Fibroblast of skin of scalp (primary cell): ENCODE results near the gene GFY.

Experiments used
- DNase-seq: peaks from one replicate; pipeline ENCODE4 v3.0.0-alpha.2; 2013

Gene GFY

DNA sequence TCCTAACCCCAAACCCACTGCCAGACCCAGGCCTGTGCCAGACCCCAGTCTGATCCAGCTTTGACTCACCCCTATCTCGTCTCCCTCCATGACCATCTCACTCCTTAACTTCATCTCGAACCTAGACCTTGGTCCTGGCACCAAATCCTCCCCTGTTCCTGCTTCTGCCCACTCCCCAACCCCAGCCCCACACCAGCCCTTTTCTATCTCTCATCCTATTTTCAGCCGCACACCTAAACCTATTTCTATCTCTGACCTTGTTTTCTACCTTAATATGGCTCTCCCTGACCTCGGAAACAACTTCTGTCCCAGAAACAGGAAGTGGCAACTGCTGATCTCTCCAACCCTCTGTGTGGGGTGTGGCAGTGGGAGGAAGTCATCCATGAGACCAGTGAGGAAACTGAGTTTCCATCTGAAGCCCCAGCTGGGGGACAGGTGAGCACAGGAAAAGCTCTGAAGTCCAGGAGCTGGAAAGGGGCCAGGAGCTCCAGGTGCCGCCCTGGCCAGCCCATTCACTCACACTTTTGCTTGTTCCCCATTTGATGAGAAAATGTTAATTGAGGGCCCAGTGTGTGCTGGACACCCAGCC lies 15.7 kb upstream of the GFY start:
- no peak for DNase-seq

DNA sequence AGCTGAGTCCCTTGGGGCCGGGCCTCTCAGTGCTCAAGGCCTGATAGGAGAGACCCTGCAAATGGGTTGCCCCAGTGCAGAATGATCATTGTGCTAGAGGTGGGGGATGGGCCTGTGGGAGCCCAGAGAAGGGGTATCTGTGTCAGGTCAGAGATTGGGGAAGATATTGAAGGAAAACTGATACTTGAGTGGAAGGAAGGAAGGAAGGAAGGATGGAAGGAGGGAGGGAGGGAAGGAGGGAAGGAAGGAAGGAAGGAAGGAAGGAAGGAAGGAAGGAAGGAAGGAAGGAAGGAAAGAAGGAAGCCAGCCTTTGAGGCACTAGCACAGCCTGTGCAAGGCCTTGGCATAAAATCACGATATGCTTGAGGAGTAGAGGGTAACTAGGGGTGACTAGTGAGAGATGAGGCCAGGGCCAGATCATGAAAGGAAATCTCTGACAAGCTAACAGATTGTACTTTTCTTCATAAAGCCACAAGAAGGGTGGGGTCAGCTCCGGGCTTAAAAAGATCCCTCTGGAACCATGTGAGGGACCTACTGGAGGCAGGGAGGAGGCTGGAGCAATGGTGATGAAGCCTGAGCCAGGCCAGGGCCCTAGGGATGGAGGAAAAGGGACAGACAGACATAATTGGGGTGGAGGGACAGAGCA lies 13.4 kb upstream of the GFY start:
- DNase-seq: no peak

DNA sequence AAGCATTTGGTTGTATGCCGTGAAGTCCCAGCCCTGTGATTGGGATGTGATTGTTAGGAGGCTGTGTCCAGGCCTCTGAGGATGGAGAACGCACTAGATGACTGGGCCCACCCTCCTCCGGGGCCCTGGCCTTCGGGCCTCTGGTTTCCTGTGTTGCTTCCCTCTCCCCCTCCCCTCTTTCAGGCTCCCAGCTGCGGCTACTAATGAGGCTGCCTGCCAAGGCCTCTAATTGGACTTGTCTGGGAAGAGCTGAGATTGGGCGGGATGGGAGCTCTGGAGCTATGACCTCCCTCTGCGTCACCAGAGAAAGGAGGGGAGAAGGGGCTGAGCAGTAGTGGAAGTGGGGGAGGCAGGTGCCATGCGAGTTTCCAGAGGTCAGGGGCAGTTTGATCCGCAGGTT lies 11.8 kb upstream of the GFY start:
- DNase-seq: peak; percentile 19

DNA sequence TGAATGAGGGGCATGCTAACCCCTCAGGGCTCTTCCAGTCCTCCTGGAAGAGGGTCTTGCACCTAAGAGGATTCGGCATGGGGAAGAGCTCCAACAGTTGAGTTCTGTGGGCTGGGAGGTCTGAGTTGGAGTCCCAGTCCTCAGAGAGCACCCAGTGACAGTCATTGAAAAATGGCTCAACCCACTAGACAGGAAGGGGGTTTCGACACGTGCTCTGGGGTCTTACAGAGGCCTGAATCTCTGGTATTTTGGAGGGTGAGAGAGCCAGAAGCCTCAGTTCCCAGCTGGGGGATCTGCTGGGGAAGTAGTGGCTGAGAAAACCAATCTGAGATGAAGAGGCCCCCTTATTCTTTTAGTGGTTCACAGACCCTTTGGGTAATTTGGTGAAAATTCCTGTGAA lies 10.9 kb upstream of the GFY start:
- no peak for DNase-seq

DNA sequence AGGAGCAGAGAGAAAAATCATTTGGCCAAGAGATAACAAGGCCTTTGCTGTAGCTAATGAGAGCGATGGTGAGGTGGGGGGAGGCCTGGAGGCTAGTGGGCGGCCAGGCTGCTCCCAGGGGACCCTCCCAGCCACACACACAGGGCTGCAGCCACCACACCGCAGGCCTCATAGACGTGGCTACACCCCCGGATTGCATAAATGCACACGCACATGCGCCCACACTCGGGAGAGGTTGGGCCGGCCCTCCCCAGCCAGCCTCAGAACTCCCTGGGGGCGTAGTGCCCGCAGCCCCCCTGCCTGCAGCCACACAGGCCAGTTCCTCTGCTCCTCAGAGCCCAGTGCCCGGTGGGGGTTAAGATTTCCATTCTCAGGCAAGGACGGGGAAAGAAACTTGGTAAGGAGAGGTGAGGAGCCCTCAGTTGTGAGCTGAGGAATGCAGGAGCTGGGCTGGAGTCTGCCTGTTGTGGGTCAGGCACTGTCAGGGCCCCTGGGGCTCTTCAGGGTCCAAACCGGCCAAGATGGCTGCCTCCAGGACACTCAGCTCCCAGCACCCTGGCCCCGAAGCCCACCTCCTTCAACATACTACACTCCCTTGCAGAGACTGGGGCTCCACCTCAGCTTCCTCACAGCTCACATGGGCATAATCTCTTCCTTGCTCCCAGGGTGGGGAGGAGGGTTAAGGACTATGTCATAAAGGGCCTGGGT lies 9.9 kb upstream of the GFY start:
- DNase-seq: peak; percentile 15

DNA sequence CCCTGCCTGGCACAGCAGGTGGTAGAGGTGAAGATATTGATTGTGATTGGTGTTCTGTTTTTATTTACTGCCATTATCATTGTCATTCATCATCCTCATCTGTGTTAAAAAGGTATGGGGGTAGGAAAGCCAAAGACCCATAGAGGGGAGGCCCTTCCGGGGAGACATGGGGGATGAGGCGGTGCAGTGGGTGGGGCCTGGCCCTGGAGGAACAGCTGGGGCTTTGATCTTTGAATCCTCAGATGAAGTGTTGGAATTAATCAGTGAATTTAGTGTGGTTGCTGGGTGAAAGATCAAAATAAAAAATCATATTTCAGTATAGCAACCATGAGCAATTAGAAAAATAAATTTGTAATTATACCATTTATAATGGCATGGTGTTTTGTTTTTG lies 9.4 kb upstream of the GFY start:
- DNase-seq: no peak

DNA sequence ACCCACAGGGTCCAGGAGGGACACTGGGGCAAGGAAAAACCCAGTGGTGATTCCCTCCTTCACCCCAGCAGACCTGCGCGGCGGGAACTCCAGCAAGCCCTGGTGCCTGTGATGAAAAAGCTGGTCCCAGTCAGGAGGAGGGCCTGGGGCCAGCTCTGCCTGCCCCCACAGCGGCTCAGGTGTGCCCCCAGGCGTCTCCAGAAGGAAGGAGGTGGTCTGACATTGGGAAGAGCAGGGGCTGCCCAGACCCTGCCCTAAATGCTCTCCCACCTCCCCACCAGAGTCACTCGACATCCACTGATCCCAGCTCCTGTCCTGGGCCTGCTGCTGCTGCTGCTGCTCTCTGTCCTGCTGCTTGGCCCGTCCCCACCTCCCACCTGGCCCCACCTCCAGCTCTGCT lies 8.1 kb upstream of the GFY start:
- DNase-seq: no peak

DNA sequence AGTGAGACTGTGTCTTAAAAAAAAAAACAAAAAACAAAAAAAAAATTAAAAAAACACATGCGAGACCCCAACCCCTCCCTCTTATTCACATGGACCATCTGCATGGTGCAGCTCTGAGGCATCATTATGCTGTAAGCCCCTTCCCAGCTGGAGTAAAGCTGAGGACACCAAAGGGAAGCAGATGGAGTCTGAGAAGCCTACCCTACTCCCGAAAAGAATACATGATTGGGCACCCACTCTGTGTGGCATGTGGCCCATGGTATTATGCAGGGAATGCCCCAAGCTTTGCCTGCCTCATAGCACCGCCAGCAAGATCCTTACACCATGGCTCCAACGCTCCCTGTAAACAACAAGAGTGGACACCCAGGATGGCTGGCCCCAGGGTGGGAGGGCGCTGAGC lies 6.7 kb upstream of the GFY start:
- no peak for DNase-seq

DNA sequence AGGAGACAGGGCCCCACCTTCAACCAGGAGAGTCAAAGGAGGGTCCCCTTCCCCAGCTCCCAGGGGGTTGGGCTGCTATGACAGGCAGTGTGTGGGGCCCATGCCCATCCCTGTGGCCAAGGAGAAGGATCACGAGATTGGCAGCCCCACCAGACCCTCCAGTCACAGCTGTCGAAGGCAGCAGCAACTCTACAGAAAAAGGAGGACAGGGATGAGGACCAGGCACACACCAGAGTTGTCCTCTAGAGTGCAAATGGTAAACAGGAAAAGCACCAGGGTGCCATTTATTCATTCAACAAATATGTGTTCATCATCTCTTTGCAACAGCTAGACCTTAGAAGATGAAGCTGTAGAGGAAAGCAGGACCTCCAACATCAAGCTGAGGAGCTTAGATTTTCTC lies 6.0 kb upstream of the GFY start:
- DNase-seq: no peak

DNA sequence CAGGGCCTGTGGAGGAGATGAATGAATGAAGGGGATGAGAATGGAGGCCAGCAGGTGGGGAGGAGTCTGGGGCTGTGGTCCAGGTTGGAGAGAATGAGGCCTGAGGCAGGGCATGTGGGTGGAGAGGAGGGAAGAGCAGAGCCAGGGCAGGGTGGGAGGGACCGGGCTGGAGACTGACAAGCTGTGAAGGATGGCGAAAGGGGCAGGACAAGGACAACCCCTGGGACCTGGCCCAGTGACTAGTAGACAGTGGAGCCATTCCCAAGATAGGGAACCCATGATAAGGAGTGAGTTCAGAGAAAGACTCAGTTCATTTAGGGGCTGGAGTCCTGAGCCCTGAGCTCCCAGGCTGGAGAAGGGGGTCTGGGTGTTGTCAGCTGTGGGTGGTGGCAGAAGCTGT lies 5.0 kb upstream of the GFY start:
- DNase-seq: no peak

DNA sequence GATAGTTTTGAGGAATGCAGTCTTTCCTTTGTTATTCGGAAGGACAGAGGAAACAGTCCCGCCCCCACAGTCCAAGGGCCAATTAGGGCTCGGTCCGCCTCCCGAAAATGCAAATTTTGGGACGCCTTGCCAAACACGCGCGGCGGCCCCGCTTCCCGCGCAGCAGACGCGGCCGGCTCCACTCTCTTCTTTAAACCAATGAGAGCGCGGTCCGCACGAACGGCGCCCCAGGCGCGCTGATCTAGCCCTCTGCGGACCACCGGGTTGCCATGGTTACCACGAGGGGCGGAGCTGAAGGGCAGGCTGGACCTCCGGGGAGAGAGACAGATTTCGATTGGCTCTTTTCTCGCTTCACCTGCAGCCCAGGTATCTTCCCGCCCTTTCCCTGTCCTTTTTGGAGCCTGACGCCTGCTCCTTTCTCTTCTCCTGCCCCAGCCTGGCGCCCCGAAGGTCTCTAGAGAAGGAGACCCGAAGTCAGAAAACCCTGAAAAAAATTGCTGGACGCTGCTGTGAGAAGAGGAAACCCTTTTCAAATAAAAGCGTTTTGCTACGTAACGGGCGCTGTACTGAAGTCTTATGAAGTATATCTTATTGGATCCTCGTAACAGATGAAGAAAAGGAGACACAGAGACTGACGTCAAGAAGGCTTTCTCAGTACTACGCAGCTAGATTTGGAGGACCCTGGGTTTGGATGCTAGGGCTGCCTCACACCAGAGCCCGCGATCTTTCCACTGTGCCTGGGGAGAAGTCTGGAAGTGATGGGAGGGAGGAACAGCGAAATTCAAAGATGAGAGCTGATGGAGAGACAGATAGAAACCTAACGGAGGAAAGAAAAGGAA lies 3.9 kb upstream of the GFY start:
- peak; percentile 54 for DNase-seq

DNA sequence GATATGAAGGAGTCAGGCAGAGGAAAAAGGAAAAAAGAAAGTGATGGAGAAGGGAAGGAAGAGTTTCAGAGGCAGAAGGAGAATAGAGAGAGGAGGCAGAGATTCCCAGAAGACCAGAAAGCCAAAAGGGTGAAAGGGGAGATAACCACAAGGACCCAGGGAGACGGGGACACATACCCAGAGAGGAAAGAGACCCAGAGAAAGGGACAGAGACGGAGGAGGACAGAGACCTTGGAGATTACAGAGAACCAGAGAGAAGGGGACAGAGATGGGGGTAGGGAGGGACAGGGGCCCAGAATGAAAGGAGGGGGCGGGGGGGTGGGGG lies 3.3 kb upstream of the GFY start:
- no peak for DNase-seq

DNA sequence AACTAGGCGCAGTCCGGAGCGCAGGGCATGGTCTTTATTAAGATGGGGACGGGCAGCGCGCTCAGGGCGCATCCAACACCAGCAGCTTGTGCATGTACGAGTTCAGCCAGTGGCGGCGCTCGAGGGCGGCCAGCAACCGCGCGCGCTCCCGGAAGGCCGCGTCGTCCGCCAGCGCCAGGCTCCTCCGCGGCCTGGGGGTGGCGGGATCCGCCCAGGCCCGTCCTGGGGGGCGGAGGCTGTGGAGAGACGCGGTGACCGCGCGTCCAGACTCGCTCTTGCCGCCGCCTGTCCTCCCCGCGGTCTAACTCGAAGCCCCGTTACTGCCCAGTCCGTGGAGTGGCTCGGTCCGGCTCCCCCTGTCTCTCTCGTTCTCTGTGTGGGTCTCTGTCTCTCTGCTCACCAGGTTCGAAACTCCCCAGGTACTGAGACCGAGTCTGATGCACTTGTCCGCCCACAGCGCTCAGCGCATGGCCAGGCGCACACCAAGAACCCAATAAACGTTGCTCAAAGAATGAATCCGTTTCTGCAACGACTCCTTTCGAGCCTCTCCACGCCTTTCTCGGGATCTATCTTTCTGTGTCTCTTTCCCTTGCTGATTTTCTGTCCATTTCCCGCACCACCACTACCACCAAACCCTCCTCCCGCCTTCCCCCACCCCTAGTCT lies 2.6 kb upstream of the GFY start:
- DNase-seq: peak; percentile 35

DNA sequence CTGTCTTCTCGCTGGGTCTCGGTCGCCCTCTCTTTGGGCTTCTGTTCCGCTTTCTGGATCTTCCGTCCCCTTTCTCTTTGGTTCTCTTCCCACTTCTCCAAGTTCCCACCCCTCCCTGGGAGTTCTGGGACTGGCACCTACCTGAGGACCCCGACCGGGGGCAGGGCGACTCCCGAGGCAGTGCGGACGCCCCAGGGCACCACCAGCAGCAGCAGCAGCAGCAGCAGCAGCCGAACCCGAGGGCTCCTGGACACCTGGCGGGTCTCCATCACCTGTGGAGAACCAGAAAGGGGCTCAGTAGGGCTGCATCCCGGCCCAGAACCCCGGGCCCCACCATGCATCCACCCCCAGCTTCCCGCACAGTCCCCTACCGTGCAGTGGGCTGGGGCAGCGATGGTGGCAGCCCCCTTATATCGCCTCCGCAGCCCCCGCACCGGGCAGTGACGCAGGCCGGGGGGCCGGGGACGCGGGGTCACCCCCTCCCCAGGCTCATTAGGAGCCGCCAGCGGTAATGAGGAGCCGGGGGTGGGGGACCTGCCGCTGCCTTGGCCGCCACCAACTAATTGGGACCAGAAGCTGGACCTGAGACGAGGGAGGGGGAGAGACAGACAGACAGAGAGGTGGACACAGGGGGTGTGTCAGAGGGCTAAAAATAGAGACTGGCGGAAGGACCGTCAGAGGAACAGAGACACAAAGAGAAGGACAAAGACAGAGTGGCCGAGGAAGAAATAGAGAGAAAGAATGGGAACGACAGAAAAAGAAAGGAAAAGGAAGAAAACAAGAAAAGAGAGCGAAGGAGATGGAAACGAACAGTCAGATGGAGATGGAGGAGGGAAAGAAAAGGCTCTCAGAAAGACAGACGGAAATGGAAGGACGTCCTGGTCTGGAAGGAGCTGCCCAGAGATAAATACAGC lies 1.9 kb upstream of the GFY start, which contains the start of gene PTH2:
Gene PTH2, minus strand, starts transcription at position 371 of the 914 bp plus-strand sequence. Its CDS starts 102 bp downstream, at position 269.
- DNase-seq: no peak

DNA sequence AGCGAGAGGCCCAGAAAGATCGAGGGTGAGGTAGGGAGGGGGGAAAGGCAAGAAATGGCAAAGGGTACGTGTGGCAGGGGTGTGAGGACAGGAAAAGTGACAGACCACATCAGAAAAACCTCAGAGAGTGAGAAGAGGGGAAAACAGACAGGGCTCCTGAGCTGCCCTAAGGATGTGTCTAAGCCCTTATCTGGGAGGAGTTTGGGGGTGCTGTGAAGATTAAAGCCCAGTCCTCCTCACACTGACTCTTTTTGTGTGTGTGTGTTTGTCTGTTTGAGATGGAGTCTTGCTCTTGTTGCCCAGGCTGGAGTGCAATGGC lies 1.2 kb upstream of the GFY start:
- DNase-seq: no peak

DNA sequence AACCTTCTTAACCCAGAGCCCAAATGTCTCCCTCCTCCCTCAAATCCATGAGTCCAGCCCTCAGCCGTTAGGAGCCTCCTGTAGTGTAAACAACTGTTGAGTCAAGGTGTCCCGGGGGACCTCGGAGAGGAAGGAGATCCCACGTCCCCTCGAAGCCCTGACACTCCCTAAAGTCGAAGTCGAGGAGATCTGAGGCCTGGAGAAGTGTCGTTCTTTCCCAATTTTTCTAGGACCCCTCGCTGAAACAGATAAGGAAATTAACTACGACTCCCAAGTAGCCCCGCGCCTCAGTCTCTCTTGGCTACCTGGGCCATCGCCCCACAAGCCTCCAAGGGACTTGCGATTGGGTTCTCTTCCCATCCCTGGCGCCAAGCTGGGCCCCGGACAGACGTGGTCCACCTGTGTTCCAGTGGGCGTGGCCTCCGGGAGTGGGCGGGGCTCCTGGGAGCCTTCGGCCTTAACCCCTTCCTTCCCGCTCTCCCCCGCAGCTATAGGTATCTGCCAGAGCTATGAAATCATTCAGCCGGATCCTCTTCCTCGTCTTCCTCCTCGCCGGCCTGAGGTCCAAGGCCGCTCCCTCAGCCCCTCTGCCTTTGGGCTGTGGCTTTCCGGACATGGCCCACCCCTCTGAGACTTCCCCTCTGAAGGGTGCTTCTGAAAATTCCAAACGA lies 869 bp downstream of the GFY start:
- no peak for DNase-seq

DNA sequence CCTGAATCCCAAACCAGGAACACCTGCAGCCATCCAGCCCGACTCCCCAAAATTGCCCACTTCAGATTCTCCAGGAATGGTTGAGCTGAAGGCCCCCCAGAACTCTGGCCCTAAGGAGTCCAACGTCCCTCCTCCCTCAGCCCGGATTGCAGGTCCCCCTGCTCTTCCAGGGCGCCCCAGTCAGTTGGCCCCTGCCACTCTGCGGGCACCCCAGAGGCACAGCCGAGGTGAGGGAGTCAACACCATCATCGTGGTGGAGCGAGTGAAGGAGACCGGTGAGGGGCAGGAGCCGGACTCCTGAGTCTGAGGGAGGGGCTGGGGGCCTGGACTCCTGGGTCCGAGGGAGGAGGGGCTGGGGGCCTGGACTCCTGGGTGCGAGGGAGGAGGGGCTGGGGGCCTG lies 2.2 kb downstream of the GFY start:
- DNase-seq: no peak

DNA sequence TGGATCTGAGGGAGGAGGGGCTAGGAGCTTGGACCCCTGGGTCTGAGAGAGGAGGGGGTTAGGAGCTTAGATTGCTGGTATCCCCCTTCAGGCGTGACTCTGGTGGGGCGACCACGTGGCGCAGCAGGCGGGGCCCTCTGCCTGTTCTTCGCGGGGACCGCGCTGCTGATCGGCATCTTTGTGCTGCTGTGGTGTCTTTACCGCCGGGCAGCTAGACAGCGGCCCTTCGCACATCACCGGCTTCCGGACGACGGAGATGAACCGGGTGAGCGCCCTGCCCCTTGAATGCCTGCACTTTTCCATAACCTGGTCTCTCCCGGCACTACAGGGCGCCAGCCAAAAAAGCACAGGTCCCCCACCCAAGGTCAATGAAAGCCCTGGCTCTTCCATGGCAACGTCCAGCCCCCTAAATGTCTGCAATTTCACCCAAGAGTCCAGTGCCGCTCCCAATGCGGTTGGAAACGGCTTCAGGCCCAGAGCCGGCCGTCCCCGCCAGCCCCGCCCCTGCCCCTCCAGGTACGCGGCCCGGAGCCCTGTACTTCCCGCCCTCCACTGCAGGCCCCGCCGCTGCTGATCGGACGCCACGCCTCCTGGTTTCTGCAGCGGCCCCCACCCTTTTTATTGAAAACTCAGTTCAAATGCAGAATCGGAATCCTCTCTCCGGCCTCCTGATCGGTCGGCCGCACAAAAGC lies 2.8 kb downstream of the GFY start:
- no peak for DNase-seq

DNA sequence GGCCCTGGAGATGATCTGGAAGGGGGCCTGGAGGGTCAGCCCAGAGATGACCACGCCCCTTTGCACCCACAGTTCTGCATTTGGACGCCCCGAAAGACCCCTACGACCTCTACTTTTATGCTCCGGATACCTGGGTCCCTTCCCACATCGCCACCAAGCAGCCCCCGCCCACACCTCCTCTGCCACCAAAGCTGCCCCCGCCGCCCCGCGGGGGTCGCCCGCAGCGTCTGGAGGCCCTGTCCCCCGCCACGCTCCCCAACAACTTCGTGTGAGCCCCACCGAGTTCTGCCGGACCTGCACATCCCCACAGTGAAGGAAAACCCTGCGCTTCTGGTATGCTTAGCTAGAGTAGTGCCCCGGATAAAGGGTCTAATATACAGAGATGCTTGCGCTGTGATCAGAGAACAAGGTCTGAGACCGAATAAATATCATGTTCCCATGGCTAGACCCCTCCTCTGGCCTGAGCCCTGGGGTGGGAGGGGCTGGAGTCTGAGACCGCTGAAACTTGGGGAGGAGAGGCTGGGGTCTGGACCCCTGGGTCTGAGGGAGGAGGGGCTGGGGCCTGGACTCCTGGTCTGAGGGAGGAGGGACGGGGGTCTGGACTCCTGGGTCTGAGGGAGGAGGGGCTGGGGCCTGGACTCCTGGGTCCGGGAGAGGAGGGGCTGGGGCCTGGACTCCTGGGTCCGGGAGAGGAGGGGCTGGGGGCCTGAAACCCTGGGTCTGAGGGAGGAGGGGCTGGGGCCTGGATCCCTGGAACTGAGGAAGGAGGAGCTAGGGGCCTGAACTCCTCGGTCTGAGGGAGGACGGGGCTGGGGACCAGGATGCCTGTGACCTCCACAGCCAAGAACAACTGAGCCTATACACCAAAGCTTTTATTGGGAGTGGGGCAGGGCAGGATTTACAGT lies 3.6 kb downstream of the GFY start:
- no peak for DNase-seq
